ENCODE data around the gene MEGF8.

DNA sequence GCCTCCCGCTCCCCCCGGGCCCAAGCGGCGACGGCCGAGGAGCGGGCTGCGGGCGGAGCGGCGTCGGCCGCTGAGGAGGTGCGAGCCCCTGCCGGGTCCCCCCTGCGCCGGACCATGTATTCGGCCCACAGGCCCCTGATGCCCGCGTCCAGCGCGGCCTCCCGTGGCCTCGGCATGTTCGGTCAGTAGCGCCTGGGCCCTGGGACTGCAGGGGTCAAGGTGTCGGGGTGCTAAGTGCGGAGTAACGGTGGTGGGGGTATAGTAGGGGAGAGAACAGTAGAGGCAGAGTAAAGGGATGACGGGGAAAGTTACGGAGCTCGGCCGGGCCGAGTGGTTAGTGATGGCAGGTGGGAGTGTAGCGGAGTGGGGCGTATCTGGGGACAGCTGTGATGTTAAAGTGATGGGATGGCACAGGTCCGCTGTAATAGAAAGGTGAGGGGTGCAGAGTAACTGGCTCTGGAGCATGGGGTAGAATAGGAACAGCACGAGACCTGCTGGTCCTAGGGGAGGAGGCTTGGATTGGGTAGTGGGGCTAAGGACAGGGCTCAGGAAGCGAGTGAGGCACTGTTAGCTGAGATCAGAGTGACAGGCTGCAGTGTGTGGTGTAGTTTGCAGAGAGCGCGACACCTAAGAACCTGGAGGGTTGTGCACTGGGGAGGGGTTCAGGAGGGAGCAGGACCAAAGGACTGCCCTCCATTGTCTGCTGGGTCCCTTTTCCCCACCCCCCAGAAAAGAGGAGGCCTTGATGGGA, 40.7 kb upstream of the MEGF8 start:
- 0 out of 2 replicates have a peak, but pooled peaks have one; percentile 46 for TF ChIP-seq SIN3A (IDR thresholded peaks at IDR 0.05; ENCODE audit: borderline replicate concordance, insufficient read depth, low read length)
- TF ChIP-seq, protein P1, sequence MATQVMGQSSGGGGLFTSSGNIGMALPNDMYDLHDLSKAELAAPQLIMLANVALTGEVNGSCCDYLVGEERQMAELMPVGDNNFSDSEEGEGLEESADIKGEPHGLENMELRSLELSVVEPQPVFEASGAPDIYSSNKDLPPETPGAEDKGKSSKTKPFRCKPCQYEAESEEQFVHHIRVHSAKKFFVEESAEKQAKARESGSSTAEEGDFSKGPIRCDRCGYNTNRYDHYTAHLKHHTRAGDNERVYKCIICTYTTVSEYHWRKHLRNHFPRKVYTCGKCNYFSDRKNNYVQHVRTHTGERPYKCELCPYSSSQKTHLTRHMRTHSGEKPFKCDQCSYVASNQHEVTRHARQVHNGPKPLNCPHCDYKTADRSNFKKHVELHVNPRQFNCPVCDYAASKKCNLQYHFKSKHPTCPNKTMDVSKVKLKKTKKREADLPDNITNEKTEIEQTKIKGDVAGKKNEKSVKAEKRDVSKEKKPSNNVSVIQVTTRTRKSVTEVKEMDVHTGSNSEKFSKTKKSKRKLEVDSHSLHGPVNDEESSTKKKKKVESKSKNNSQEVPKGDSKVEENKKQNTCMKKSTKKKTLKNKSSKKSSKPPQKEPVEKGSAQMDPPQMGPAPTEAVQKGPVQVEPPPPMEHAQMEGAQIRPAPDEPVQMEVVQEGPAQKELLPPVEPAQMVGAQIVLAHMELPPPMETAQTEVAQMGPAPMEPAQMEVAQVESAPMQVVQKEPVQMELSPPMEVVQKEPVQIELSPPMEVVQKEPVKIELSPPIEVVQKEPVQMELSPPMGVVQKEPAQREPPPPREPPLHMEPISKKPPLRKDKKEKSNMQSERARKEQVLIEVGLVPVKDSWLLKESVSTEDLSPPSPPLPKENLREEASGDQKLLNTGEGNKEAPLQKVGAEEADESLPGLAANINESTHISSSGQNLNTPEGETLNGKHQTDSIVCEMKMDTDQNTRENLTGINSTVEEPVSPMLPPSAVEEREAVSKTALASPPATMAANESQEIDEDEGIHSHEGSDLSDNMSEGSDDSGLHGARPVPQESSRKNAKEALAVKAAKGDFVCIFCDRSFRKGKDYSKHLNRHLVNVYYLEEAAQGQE (IDR thresholded peaks at IDR 0.05; ENCODE audit: insufficient read depth in 1 of 2, low read depth in 2 of 2, low read length in 2 of 2): no peak
- no peak for TF ChIP-seq TAF1 (IDR thresholded peaks at IDR 0.05; ENCODE audit: borderline replicate concordance, insufficient read depth, low read length)
- no peak for TF ChIP-seq POLR2AphosphoS5 (IDR thresholded peaks at IDR 0.05; ENCODE audit: low read depth, low read length)

Data from PFSK-1 (cell line).